Mesothelial cell of epicardium (in vitro differentiated cells): ENCODE measurements around the gene SLC10A4. TPM values are rescaled to one million over a fixed set of nuclear protein-coding genes. Genes with fewer than 3 reads are reported as not detected.

Source experiments
- DNase-seq, 2 experiments: peaks; one replicate each; pipeline ENCODE4 v3.0.0; 2021; ENCODE audit warnings: low spot score in 2 of 2; ENCODE audit not compliant: unreplicated experiment in 2 of 2
- H3K27ac Mint-ChIP-seq: 2 replicates; pipeline ENCODE4 v1.8.0; 2021; ENCODE audit warnings: mixed read lengths
- H3K27me3 Mint-ChIP-seq: 2 replicates; pipeline ENCODE4 v1.8.0; 2021; ENCODE audit warnings: low read depth, mixed read lengths
- H3K36me3 Mint-ChIP-seq: 2 replicates; pipeline ENCODE4 v1.8.0; 2021; ENCODE audit warnings: mixed read lengths
- H3K4me1 Mint-ChIP-seq: 2 replicates; pipeline ENCODE4 v1.8.0; 2021; ENCODE audit warnings: mixed read lengths
- H3K4me3 Mint-ChIP-seq: 2 replicates; pipeline ENCODE4 v1.8.0; 2021; ENCODE audit warnings: mild to moderate bottlenecking, moderate library complexity, mixed read lengths
- H3K9me3 Mint-ChIP-seq: 2 replicates; pipeline ENCODE4 v1.8.0; 2021; ENCODE audit warnings: mixed read lengths
- total RNA-seq: library from RNA; stranded (reverse); gene quantifications from 3 replicates; pipeline ENCODE4 v1.2.1, GENCODE V29; 2021
- TF ChIP-seq, protein P1 (sequence below): fragments of 200-600 bp; sonication (generic); IDR thresholded peaks from one replicate; pipeline ENCODE4 v1.5.0; 2021; ENCODE audit warnings: antibody characterized with exemption; ENCODE audit not compliant: unreplicated experiment

Gene SLC10A4
- total RNA-seq, 1 donor from 2014 or later: 11.2 TPM

DNA sequence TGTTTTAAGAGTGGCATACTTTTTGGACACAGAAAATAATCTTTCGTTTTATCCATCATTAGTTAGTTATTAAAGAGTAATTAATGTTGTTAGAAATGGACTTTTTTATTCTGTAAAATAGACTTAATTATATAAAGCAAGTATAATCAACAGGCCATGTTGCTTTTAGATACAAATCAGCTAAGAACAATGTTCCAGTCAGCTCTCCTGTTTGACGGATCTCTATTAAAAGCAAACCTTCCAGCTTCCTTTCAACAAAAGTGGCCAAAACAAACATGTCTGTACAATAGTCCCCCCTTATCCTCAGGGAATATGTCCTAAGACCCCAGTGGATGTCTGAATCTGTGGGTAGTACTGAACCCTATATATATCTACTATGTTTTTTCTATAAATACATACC lies 4.9 kb upstream of the SLC10A4 start:
- peaks cover 21% of the 10 kb centered on the region for H3K27me3 Mint-ChIP-seq
- no peaks in the 10 kb centered on the region for H3K36me3 Mint-ChIP-seq
- H3K4me3 Mint-ChIP-seq: no peak overlapping the region
- H3K4me1 Mint-ChIP-seq: peaks cover 17% of the 10 kb centered on the region
- H3K9me3 Mint-ChIP-seq: peaks cover 3% of the 10 kb centered on the region
- no peak for DNase-seq
- no peak overlapping the region for H3K27ac Mint-ChIP-seq
- TF ChIP-seq, protein P1, sequence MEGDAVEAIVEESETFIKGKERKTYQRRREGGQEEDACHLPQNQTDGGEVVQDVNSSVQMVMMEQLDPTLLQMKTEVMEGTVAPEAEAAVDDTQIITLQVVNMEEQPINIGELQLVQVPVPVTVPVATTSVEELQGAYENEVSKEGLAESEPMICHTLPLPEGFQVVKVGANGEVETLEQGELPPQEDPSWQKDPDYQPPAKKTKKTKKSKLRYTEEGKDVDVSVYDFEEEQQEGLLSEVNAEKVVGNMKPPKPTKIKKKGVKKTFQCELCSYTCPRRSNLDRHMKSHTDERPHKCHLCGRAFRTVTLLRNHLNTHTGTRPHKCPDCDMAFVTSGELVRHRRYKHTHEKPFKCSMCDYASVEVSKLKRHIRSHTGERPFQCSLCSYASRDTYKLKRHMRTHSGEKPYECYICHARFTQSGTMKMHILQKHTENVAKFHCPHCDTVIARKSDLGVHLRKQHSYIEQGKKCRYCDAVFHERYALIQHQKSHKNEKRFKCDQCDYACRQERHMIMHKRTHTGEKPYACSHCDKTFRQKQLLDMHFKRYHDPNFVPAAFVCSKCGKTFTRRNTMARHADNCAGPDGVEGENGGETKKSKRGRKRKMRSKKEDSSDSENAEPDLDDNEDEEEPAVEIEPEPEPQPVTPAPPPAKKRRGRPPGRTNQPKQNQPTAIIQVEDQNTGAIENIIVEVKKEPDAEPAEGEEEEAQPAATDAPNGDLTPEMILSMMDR: no peak

DNA sequence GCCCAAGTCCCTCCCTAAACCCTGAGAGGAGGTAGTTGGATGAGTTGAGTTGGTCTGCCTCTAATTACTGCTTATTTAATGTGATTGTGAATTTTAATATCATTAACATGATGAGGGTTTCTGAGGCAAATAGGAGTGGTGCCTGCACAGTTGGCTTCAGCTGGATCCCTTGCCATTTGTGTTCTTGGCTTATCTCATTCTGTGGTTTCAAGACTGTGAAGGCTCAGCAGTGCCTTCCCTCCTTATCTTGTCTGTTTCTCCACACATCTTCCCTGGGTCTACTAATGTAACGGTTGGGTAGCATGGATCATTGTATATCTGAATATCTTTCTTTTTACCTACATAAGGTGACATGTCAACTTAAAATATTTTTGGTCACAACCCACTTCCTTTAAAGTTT lies 1.6 kb upstream of the SLC10A4 start:
- H3K4me1 Mint-ChIP-seq: peaks cover 36% of the 10 kb centered on the region
- TF ChIP-seq, protein P1: no peak
- H3K36me3 Mint-ChIP-seq: no peaks in the 10 kb centered on the region
- H3K27ac Mint-ChIP-seq: no peak overlapping the region
- H3K9me3 Mint-ChIP-seq: no peaks in the 10 kb centered on the region
- no peak overlapping the region for H3K4me3 Mint-ChIP-seq
- no peak for DNase-seq
- peaks cover 39% of the 10 kb centered on the region for H3K27me3 Mint-ChIP-seq

DNA sequence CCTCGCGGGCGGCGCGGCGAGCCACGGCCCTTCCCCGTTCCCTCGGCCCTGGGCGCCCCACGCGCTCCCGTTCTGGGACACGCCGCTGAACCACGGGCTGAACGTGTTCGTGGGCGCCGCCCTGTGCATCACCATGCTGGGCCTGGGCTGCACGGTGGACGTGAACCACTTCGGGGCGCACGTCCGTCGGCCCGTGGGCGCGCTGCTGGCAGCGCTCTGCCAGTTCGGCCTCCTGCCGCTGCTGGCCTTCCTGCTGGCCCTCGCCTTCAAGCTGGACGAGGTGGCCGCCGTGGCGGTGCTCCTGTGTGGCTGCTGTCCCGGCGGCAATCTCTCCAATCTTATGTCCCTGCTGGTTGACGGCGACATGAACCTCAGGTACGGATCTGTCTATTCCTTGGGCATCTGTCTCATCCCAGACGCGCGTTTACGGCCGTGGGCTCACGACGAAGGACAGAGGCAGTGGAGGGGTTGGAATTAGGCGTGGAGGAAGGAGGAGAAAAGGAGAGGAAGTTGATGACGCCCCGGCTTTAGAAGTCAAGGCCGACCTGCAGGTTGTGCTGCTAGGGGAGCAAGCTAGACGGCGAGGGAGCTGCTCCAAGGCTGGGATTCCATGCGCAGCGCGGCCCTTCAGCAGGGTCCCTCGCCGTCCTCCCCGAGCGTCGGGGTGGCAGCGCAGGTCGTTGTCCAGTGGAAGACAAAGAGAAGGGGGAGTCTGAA lies 792 bp downstream of the SLC10A4 start:
- no peak for DNase-seq
- peaks cover 55% of the 10 kb centered on the region for H3K27me3 Mint-ChIP-seq

DNA sequence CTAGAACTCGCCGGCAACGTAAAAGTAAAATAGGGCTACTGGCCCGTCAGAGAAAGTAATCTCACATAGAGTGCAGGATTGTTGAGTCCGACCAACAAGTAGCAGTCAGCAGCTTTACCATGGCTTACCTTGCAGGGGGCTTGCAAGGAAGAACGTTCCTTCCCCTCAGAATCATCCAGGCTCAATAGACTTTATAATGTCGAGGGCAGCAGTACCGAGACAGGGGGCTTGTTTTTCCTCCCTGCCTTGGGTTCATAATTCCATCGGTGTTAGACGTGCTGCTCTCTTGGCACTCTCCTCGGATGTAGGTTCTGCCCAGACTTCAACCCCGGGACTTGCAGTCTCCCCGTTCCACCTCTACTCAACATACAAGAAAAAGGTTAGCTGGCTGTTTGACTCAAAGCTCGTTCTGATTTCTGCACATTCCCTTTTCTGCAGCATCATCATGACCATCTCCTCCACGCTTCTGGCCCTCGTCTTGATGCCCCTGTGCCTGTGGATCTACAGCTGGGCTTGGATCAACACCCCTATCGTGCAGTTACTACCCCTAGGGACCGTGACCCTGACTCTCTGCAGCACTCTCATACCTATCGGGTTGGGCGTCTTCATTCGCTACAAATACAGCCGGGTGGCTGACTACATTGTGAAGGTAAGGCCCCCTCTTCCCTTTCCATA lies 1.5 kb downstream of the SLC10A4 start:
- no peaks in the 10 kb centered on the region for H3K9me3 Mint-ChIP-seq
- TF ChIP-seq, protein P1: no peak
- H3K27ac Mint-ChIP-seq: peak overlapping the region; percentile 61
- no peak for DNase-seq
- H3K36me3 Mint-ChIP-seq: peaks cover 5% of the 10 kb centered on the region
- peaks cover 62% of the 10 kb centered on the region for H3K27me3 Mint-ChIP-seq
- H3K4me1 Mint-ChIP-seq: peaks cover 35% of the 10 kb centered on the region
- peak overlapping the region; percentile 79 for H3K4me3 Mint-ChIP-seq

More for the DNA sequence above, 792 bp downstream of the SLC10A4 start:
- TF ChIP-seq, protein P1: no peak
- Mint-ChIP-seq H3K9me3 (no peaks in the 10 kb centered on the region), H3K36me3 (peaks cover 5% of the 10 kb centered on the region), H3K4me1 (peaks cover 32% of the 10 kb centered on the region), H3K4me3 (peak overlapping the region; percentile 79), H3K27ac (peak overlapping the region; percentile 61)

DNA sequence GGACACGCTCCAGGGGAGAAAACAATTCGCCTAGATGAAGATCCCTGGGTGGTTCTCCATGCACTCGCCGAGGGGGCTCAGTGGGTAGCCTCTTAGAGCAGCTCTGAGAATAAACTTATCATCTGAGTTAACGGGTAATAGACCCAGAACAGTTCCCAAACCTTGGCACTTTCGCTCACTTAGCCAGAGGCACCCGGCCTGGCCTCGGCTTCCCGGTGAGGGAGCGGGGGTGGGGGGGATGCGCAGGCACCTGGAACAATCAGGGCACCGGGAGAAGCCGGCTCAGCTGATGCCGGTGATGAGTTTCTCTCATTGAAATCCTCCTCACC lies 6.5 kb downstream of the SLC10A4 start:
- H3K4me3 Mint-ChIP-seq: peak overlapping the region; percentile 63
- H3K4me1 Mint-ChIP-seq: peaks cover 31% of the 10 kb centered on the region
- H3K27me3 Mint-ChIP-seq: peaks cover 51% of the 10 kb centered on the region
- no peak for DNase-seq
- no peaks in the 10 kb centered on the region for H3K9me3 Mint-ChIP-seq
- H3K36me3 Mint-ChIP-seq: peaks cover 10% of the 10 kb centered on the region
- TF ChIP-seq, protein P1: no peak
- H3K27ac Mint-ChIP-seq: no peak overlapping the region
